Globus pallidus (tissue), 1 donor: ENCODE data around the gene TMEM62.
"Not testable (repeated sequence)": the region's sequence is repeated elsewhere in the genome, so short reads cannot be mapped to it uniquely, and the experiment has no call there.

Experiments used
- DNase-seq: peaks from one replicate; pipeline ENCODE4 v3.0.0-alpha.2; 2015; ENCODE audit warnings: low spot score

TMEM62 gene

GRCh38 chr15:43177147-43177546 lies 43.8 kb downstream of the TMEM62 start:
- not testable (repeated sequence) for DNase-seq

GRCh38 chr15:43183270-43183669 lies 49.9 kb downstream of the TMEM62 start:
- DNase-seq = no peak

- peak; percentile 5 for DNase-seq
Observed at GRCh38 chr15:43184407-43185124, 51.2 kb downstream of the TMEM62 start.

- peak; percentile 80 for DNase-seq
Observed at GRCh38 chr15:43185157-43186002, 52.0 kb downstream of the TMEM62 start, which contains the start of gene CCNDBP1. CCNDBP1 (plus strand) TSS chr15:43185403; CDS start chr15:43185499, 96 bp downstream.

GRCh38 chr15:43186003-43186353 lies 52.6 kb downstream of the TMEM62 start:
- peak; percentile 5 for DNase-seq

GRCh38 chr15:43187544-43188155 lies 54.3 kb downstream of the TMEM62 start:
- DNase-seq = peak; percentile 38

GRCh38 chr15:43189296-43189695 lies 55.9 kb downstream of the TMEM62 start:
- DNase-seq = no peak

GRCh38 chr15:43190178-43190577 lies 56.8 kb downstream of the TMEM62 start:
- no peak for DNase-seq

- no peak for DNase-seq
Observed at GRCh38 chr15:43193710-43194109, 60.3 kb downstream of the TMEM62 start.

GRCh38 chr15:43194795-43195194 lies 61.4 kb downstream of the TMEM62 start:
- DNase-seq = no peak

- no peak for DNase-seq
Observed at GRCh38 chr15:43196760-43197548, 63.6 kb downstream of the TMEM62 start.

- DNase-seq = not testable (repeated sequence)
Observed at GRCh38 chr15:43197773-43198172, 64.4 kb downstream of the TMEM62 start.

- not testable (repeated sequence) for DNase-seq
Observed at GRCh38 chr15:43198556-43198955, 65.2 kb downstream of the TMEM62 start.

GRCh38 chr15:43198992-43199391 lies 65.6 kb downstream of the TMEM62 start:
- DNase-seq = no peak

GRCh38 chr15:43199945-43200488 lies 66.6 kb downstream of the TMEM62 start:
- DNase-seq = no peak

- DNase-seq = peak; percentile 11
Observed at GRCh38 chr15:43204016-43204901, 70.9 kb downstream of the TMEM62 start.

- no peak for DNase-seq
Observed at GRCh38 chr15:43206054-43206453, 72.7 kb downstream of the TMEM62 start.

GRCh38 chr15:43207024-43207423 lies 73.6 kb downstream of the TMEM62 start:
- DNase-seq = no peak

GRCh38 chr15:43208052-43209002 lies 74.9 kb downstream of the TMEM62 start:
- no peak for DNase-seq
